ENCODE measurements around the gene PAK1. TPM values are rescaled to one million over a fixed set of nuclear protein-coding genes. Genes with fewer than 3 reads are reported as not detected.
"Not testable (repeated sequence)": the region's sequence is repeated elsewhere in the genome, so short reads cannot be mapped to it uniquely, and the experiment has no call there.

The PAK1 gene
- polyA plus RNA-seq, 4 donors = 84.8 to 94.6 (median 90.5) TPM

GRCh38 chr11:77318600-77318999 lies 155.3 kb downstream of the PAK1 start:
- no peak for DNase-seq (ENCODE audit: low read depth in 4 of 4, low spot score in 3 of 4)

GRCh38 chr11:77316733-77317342 lies 157.1 kb downstream of the PAK1 start:
- no peak for DNase-seq (ENCODE audit: low read depth in 4 of 4, low spot score in 3 of 4)

GRCh38 chr11:77312107-77312506 lies 161.8 kb downstream of the PAK1 start:
- no peak for DNase-seq (ENCODE audit: low read depth in 4 of 4, low spot score in 3 of 4)

GRCh38 chr11:77311701-77312100 lies 162.2 kb downstream of the PAK1 start:
- no peak for DNase-seq (ENCODE audit: low read depth in 4 of 4, low spot score in 3 of 4)

GRCh38 chr11:77310721-77311120 lies 163.2 kb downstream of the PAK1 start:
- DNase-seq (ENCODE audit: low read depth in 4 of 4, low spot score in 3 of 4) = no peak

- no peak for DNase-seq (ENCODE audit: low read depth in 4 of 4, low spot score in 3 of 4)
These were observed 164.4 kb downstream of the PAK1 start for GRCh38 chr11:77309401-77310085.

- DNase-seq (ENCODE audit: low read depth in 4 of 4, low spot score in 3 of 4) = no peak
These were observed 165.1 kb downstream of the PAK1 start for GRCh38 chr11:77308838-77309237.

GRCh38 chr11:77303328-77303727 lies 170.6 kb downstream of the PAK1 start:
- no peak for DNase-seq (ENCODE audit: low read depth in 4 of 4, low spot score in 3 of 4)

- DNase-seq (ENCODE audit: low read depth in 4 of 4, low spot score in 3 of 4) = no peak
These were observed 171.1 kb downstream of the PAK1 start for GRCh38 chr11:77302752-77303151.

GRCh38 chr11:77301510-77301909 lies 172.4 kb downstream of the PAK1 start, which contains the start of gene GDPD4:
Gene GDPD4, minus strand, starts transcription at chr11:77301686. Its CDS starts 16,549 bp downstream, at chr11:77285137.
- no peak for DNase-seq (ENCODE audit: low read depth in 4 of 4, low spot score in 3 of 4)

GRCh38 chr11:77300695-77301094 lies 173.2 kb downstream of the PAK1 start:
- no peak for DNase-seq (ENCODE audit: low read depth in 4 of 4, low spot score in 3 of 4)

GRCh38 chr11:77300028-77300427 lies 173.9 kb downstream of the PAK1 start:
- not testable (repeated sequence) for DNase-seq (ENCODE audit: low read depth in 4 of 4, low spot score in 3 of 4)

GRCh38 chr11:77299528-77299993 lies 174.3 kb downstream of the PAK1 start:
- no peak for DNase-seq (ENCODE audit: low read depth in 4 of 4, low spot score in 3 of 4)

GRCh38 chr11:77294040-77294439 lies 179.9 kb downstream of the PAK1 start:
- no peak for DNase-seq (ENCODE audit: low read depth in 4 of 4, low spot score in 3 of 4)

- no peak for DNase-seq (ENCODE audit: low read depth in 4 of 4, low spot score in 3 of 4)
These were observed 184.2 kb downstream of the PAK1 start for GRCh38 chr11:77289737-77290136.

- DNase-seq (ENCODE audit: low read depth in 4 of 4, low spot score in 3 of 4) = no peak
These were observed 186.2 kb downstream of the PAK1 start for GRCh38 chr11:77287615-77288273.

- DNase-seq (ENCODE audit: low read depth in 4 of 4, low spot score in 3 of 4) = no peak
These were observed 186.8 kb downstream of the PAK1 start for GRCh38 chr11:77287136-77287535.

GRCh38 chr11:77284476-77285468 lies 189.1 kb downstream of the PAK1 start:
- no peak for DNase-seq (ENCODE audit: low read depth in 4 of 4, low spot score in 3 of 4)

- DNase-seq (ENCODE audit: low read depth in 4 of 4, low spot score in 3 of 4) = no peak
These were observed 190.8 kb downstream of the PAK1 start for GRCh38 chr11:77283101-77283500.
